ENCODE results near the gene TMEM116.

- TF ChIP-seq POLR2A (IDR thresholded peaks at IDR 0.05) = no peak
- no peak for TF ChIP-seq EP300 (IDR thresholded peaks at IDR 0.05)
- TF ChIP-seq CTCF (IDR thresholded peaks at IDR 0.05) = no peak
These were observed 8.0 kb upstream of the TMEM116 start for GRCh38 chr12:112020947-112021457.
